Measurements from ENCODE around the gene PRCD. TPM values are rescaled to one million over a fixed set of nuclear protein-coding genes. Genes with fewer than 3 reads are reported as not detected.

PRCD gene
- total and polyA plus RNA-seq, 2 donors (not counting 1 experiment from before 2014, with no cell fraction given) = 18.0 to 30.6 TPM

DNA sequence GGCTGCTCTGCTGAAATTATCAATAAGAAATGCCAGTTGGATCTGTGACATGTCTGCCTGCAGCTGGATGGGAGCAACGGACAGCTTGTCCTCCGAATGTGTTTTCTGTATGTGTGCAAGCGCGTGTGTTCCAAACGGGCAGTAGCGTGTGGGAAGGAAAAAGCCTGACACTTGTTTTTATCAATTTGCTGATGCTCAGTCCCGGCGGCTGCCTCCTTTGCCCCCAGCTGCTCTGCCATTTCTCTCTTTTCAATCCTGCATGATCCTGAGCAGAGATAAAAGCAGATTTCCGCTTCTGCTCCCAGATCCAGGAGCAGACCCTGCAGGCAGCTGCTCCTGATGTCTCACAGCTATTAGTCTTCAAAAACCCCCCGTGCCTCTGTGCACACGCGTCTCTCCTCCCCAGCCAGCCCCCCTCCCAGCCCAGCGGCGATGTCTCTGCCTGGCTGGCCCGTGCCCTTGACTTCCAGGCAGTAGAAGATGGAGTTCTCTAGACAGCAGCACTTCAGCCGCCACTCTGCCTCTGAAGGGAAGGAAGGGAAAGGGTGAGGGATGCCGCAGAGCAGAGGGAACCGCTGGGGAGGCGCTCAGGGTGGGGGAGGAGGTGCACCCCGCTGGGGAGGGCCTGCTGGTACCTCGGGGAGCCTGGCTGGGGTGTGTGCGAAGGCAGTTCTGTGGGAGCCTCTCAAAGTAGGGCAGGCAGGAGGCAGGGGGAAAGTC is 4.1 kb downstream of the PRCD start:
- no peak for ATAC-seq (ENCODE audit: low read depth)
- Histone ChIP-seq H3K79me2 (ENCODE audit: control insufficient read depth, insufficient read depth, low read length) (no peaks in the 10 kb centered on the region), H4K20me1 (ENCODE audit: control insufficient read depth, insufficient read depth, low read length, poor library complexity, severe bottlenecking) (no peaks in the 10 kb centered on the region), H3K4me3 (ENCODE audit: control extremely low read depth in 1 of 5, extremely low read depth in 1 of 5, insufficient read depth in 1 of 5, low read depth in 2 of 5, low read length in 4 of 5) (no peak overlapping the region), H2AFZ (ENCODE audit: insufficient read depth, low read depth, low read length, poor library complexity, severe bottlenecking) (no peak overlapping the region), H3K9ac (ENCODE audit: low read length) (no peak overlapping the region), H3K4me1 (ENCODE audit: control insufficient read depth in 2 of 2, insufficient read depth in 2 of 2, low read length in 2 of 2) (peaks cover 14 to 16% of the 10 kb centered on the region in 2 donors), H3K4me2 (replicated peaks; ENCODE audit: low read depth, low read length, poor library complexity, severe bottlenecking) (no peak overlapping the region), H3K27ac (ENCODE audit: low read length in 2 of 2) (no peak overlapping the region), H3K27me3 (replicated peaks in 1 of 4; ENCODE audit: control extremely low read depth in 1 of 4, control insufficient read depth in 3 of 4, insufficient read depth in 4 of 4, low read length in 3 of 4) (peaks cover 0 to 24% (median 10%) of the 10 kb centered on the region in 4 experiments), H3K9me3 (ENCODE audit: control extremely low read depth in 1 of 3, control insufficient read depth in 2 of 3, insufficient read depth in 1 of 3, low read length in 2 of 3) (peaks cover 0 to 6% (median 0%) of the 10 kb centered on the region in 3 donors), H3K36me3 (replicated peaks in 1 of 2; ENCODE audit: control extremely low read depth in 1 of 2, control insufficient read depth in 1 of 2, extremely low read depth in 1 of 2, insufficient read depth in 2 of 2, low read length in 1 of 2) (peaks cover 0 to 3% of the 10 kb centered on the region in 2 experiments)
- Mint-ChIP-seq H3K4me1 (peaks cover 11% of the 10 kb centered on the region), H3K4me3 (no peak overlapping the region), H3K27me3 (peaks cover 34% of the 10 kb centered on the region), H3K9me3 (ENCODE audit: insufficient read depth) (no peaks in the 10 kb centered on the region), H3K27ac (no peak overlapping the region)
- no peak for DNase-seq
- 54% methylated on average over 17 of the region's 22 CpGs for WGBS (ENCODE audit: insufficient coverage)
- ChIA-PET CTCF (interaction anchor here (1.0 to 5.6 kb wide), 4 partner anchors 10 to 136 kb away, joined by 3 to 156 read pairs (median 4); no protein-coding TSS in a partner anchor), POLR2A (interaction anchor here (1.3 to 1.6 kb wide), 2 partner anchors 13 to 16 kb away, joined by 4 to 7 read pairs; no protein-coding TSS in a partner anchor)
- TF ChIP-seq CTCF (IDR thresholded peaks at IDR 0.05) (no peak), EZH2 (IDR thresholded peaks at IDR 0.05; ENCODE audit: borderline replicate concordance, insufficient read depth, low read depth, low read length, poor library complexity, severe bottlenecking) (no peak)
- intact Hi-C loops (cut with micrococcal nuclease) = no loop called here
